ENCODE data around the gene OR51F1. TPM values are rescaled to one million over a fixed set of nuclear protein-coding genes. Genes with fewer than 3 reads are reported as not detected.

Gene OR51F1
- polyA plus RNA-seq, 3 donors = not detected

Small RNA genes within 50 kb of the gene (small RNA-seq; reads per million reads assigned to genes)
- 1.2 reads per million for gene RF00091 (ENCODE audit: insufficient read length, low read depth)

Other genes with a start within 250 kb of the OR51F1 start
- gene OR52M1, start 224.7 kb downstream of the OR51F1 start, polyA plus RNA-seq = not detected
- gene OR52I2, start 188.2 kb downstream of the OR51F1 start, polyA plus RNA-seq = under 1 TPM in 1 of 3 donors, not detected in 2; 0.04 TPM
- gene OR52I1, start 175.9 kb downstream of the OR51F1 start, polyA plus RNA-seq = under 1 TPM in 1 of 3 donors, not detected in 2; 0.09 TPM
- gene TRIM68, start 161.7 kb downstream of the OR51F1 start, polyA plus RNA-seq = 1 to 10 TPM; 2.2 to 4.9 (median 3.0) TPM
- gene OR51D1, start 132.5 kb downstream of the OR51F1 start, polyA plus RNA-seq = not detected
- gene OR51E1, start 126.0 kb downstream of the OR51F1 start, polyA plus RNA-seq = not detected
- not detected for gene OR51E2, start 72.1 kb downstream of the OR51F1 start, polyA plus RNA-seq
- gene MMP26, start 65.2 kb downstream of the OR51F1 start, polyA plus RNA-seq = not detected
- gene OR52R1, start 34.4 kb upstream of the OR51F1 start, polyA plus RNA-seq = not detected
- not detected for gene OR51F2, start 51.4 kb upstream of the OR51F1 start, polyA plus RNA-seq
- not detected for gene OR51S1, start 79.3 kb upstream of the OR51F1 start, polyA plus RNA-seq
- gene OR51T1, start 112.0 kb upstream of the OR51F1 start, polyA plus RNA-seq = not detected
- gene OR51A7, start 133.8 kb upstream of the OR51F1 start, polyA plus RNA-seq = not detected
- gene OR51G2, start 149.4 kb upstream of the OR51F1 start, polyA plus RNA-seq = not detected
- gene OR51G1, start 154.4 kb upstream of the OR51F1 start, polyA plus RNA-seq = not detected
- gene OR51A4, start 177.7 kb upstream of the OR51F1 start, polyA plus RNA-seq = not detected
- not detected for gene OR51A2, start 185.8 kb upstream of the OR51F1 start, polyA plus RNA-seq
- gene OR51L1, start 224.9 kb upstream of the OR51F1 start, polyA plus RNA-seq = not detected

Data from CD14-positive monocyte (primary cell).